A673 (cell line): ENCODE data around the gene TCFL5.

Source experiments
- EZH2 ChIP-seq: fragments of 200-600 bp; sonication (generic); IDR thresholded peaks from 2 replicates; pipeline ENCODE4 v1.6.1; 2017; ENCODE audit warnings: borderline replicate concordance, low read depth, mild to moderate bottlenecking, mixed read lengths, antibody characterized with exemption, low read length; ENCODE audit not compliant: poor library complexity, severe bottlenecking
- TF ChIP-seq, protein P1 (sequence below): fragments of 300-800, 200-600 bp; sonication (generic); conservative IDR thresholded peaks from 2 replicates; pipeline ENCODE4 v1.5.1; 2017; ENCODE audit warnings: low read depth, mild to moderate bottlenecking, antibody characterized with exemption, low read length, moderate library complexity, mixed read lengths

DNA sequence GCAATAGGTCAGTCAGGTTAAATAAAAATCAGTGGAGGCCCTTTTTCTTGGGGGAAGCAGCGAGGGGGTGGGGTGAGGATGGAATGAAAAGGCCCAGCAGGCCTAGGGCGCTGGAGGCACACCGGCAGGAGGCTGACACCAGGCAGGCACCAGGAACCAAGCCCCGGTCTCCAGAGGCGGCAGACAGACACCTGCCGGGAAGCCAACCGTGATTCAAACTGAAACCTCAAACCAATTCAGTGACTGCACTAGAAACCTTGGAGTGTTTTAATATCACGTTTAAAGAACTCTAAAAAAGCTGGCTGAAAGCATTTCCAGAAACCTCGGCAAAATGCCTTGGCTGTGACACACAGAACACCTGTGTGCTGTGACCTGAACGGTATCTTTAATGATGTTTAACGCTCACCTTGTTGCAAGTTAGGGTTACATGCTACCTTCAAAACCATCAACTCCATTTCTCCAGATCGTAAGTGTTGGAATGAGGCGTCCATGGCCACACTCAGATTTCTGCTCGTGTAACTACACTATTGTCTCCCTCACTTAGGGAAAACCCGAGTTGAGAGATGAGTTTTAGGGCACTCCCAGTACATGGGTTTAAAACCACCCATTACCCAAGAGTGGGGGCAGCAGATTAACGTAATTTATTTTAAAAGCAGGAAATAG, 37.5 kb upstream of the TCFL5 start:
- TF ChIP-seq, protein P1, sequence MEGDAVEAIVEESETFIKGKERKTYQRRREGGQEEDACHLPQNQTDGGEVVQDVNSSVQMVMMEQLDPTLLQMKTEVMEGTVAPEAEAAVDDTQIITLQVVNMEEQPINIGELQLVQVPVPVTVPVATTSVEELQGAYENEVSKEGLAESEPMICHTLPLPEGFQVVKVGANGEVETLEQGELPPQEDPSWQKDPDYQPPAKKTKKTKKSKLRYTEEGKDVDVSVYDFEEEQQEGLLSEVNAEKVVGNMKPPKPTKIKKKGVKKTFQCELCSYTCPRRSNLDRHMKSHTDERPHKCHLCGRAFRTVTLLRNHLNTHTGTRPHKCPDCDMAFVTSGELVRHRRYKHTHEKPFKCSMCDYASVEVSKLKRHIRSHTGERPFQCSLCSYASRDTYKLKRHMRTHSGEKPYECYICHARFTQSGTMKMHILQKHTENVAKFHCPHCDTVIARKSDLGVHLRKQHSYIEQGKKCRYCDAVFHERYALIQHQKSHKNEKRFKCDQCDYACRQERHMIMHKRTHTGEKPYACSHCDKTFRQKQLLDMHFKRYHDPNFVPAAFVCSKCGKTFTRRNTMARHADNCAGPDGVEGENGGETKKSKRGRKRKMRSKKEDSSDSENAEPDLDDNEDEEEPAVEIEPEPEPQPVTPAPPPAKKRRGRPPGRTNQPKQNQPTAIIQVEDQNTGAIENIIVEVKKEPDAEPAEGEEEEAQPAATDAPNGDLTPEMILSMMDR, result no peak
- TF ChIP-seq EZH2, result no peak
